ENCODE data around the gene CAMK1G. TPM values are rescaled to one million over a fixed set of nuclear protein-coding genes. Genes with fewer than 3 reads are reported as not detected.

Gene CAMK1G
- polyA plus RNA-seq, 1 experiment, result 2.1 TPM

DNA sequence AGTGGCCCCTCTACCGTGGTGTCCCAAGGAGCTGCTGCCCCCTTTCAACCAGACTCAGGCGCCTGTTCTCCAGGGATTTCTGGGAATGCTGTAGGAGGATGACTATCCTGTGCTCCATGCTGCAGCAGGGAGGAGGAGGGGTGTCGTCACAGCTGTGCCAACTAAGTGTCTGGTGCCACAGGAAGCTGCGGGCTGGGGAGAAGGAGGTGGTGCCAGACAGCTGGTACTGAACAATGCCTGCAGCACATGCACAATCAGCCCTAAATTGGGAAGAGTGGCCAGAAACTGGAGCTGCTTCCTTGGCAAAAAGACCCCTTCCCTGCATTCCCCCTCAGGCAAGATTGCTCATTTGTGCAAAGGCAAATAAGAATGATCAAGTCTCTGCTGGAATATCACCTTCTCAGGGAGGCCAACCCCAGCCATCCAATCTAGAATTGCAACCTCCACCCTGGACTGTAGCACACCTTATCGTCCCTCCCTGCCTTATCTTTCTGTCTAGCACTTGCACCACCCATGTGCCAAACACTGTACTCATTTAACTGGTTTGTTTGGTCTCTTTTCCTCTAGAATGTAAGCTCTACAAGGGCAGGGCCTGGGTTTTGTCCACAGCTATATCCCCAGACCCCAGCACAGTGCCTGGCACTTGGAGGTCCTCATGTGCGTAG is 35.4 kb downstream of the CAMK1G start:
- TF ChIP-seq CTCF (IDR thresholded peaks at IDR 0.05; ENCODE audit: low read depth, low read length), result no peak
- CTCF ChIA-PET, result interaction anchor here (0.8 to 3.7 kb wide), 5 partner anchors 8 to 52 kb away, joined by 3 to 15 read pairs (median 4); no protein-coding TSS in a partner anchor
- H3K27me3 ChIP-seq (ENCODE audit: control insufficient read depth, insufficient read depth, low read length), result no peaks in the 10 kb centered on the region
- POLR2A ChIA-PET, result no interaction called here
- no peak overlapping the region for H3K27ac ChIP-seq (ENCODE audit: low read depth, low read length)
- H3K9me3 ChIP-seq (ENCODE audit: control insufficient read depth, insufficient read depth, low read length), result no peaks in the 10 kb centered on the region; the same call in 1 of the 2 replicates
- H3K4me3 ChIP-seq (ENCODE audit: low read depth, low read length), result no peak overlapping the region
- no peak for DNase-seq (ENCODE audit: low read depth, low spot score)

DNA sequence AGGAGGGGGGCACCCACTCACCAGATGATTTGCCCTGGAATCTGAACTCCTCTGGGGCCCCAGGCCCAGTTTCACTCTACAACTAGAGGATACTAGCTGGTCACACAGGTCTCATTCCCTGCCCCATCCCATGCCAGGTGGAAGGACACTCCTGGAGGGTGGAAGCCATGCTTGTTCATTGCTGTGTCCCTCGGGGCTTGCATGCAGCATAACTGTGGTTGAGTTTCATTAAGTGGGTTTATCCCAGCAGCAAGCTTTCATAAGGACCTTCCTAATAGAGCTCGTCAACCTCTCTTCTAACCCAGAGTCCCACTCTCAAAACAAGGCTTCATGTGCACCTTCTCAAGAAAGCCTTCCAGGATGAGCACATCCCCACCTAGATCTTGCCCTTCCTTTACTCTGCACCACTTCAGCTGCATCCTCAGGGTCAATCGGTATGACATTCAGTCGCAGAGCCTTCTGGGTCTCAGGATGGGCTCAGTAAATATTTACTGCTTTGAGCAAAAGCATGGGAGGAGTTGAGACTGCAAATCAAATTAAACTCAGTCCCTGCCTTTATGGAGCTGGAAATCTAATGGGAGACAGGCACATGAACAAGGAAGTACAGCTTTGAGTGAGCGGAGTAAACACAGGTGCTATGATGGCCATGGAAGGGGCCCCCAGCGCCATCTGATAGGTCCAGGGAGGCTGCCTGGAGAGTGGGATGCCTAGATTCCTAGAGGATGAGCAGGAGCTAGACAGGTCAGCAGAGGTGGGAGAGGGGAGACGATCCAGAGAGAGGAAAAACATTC is 36.4 kb downstream of the CAMK1G start:
- ChIA-PET CTCF (interaction anchor here (2.4 to 3.7 kb wide), 2 partner anchors 7 to 45 kb away, joined by 11 to 15 read pairs; no protein-coding TSS in a partner anchor), POLR2A (no interaction called here)
- Histone ChIP-seq H3K9me3 (ENCODE audit: control insufficient read depth, insufficient read depth, low read length) (no peaks in the 10 kb centered on the region; the same call in 1 of the 2 replicates), H3K27me3 (ENCODE audit: control insufficient read depth, insufficient read depth, low read length) (no peaks in the 10 kb centered on the region), H3K4me3 (ENCODE audit: low read depth, low read length) (no peak overlapping the region), H3K27ac (ENCODE audit: low read depth, low read length) (no peak overlapping the region)
- DNase-seq (ENCODE audit: low read depth, low spot score), result no peak
- no peak for TF ChIP-seq CTCF (IDR thresholded peaks at IDR 0.05; ENCODE audit: low read depth, low read length)

GRCh38 chr1:209620487-209620884 is 37.0 kb downstream of the CAMK1G start:
- Histone ChIP-seq H3K4me3 (ENCODE audit: low read depth, low read length) (no peak overlapping the region), H3K27ac (ENCODE audit: low read depth, low read length) (no peak overlapping the region), H3K27me3 (ENCODE audit: control insufficient read depth, insufficient read depth, low read length) (no peaks in the 10 kb centered on the region), H3K9me3 (ENCODE audit: control insufficient read depth, insufficient read depth, low read length) (no peaks in the 10 kb centered on the region; the same call in 1 of the 2 replicates)
- POLR2A ChIA-PET, result no interaction called here
- CTCF ChIA-PET, result interaction anchor here (3.7 kb wide), 1 partner anchor 45 kb away, joined by 15 read pairs; no protein-coding TSS in a partner anchor
- no peak for TF ChIP-seq CTCF (IDR thresholded peaks at IDR 0.05; ENCODE audit: low read depth, low read length)
- DNase-seq (ENCODE audit: low read depth, low spot score), result no peak

DNA sequence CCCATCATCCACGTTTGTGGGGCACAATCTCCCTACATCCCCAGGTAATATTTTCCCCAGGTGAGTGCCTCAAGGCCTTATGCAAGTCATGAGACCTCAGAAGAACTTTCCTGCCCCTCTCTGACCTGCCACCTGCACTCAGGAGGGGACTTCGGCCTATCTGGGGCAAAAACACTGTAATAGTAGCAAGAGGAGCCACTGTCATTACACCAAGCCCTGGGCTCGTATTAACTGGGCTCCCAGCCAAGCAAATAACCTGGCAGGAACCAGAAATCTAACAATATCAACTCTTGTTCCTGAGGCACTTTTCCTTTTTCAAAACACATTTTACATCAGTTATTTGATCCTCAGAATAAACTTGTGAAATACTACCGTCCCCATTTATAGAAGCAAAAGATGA is 37.8 kb downstream of the CAMK1G start:
- no peak for DNase-seq (ENCODE audit: low read depth, low spot score)
- CTCF ChIA-PET, result no interaction called here
- POLR2A ChIA-PET, result no interaction called here
- Histone ChIP-seq H3K27me3 (ENCODE audit: control insufficient read depth, insufficient read depth, low read length) (no peaks in the 10 kb centered on the region), H3K4me3 (ENCODE audit: low read depth, low read length) (no peak overlapping the region), H3K27ac (ENCODE audit: low read depth, low read length) (no peak overlapping the region), H3K9me3 (ENCODE audit: control insufficient read depth, insufficient read depth, low read length) (no peaks in the 10 kb centered on the region; the same call in 1 of the 2 replicates)
- TF ChIP-seq CTCF (IDR thresholded peaks at IDR 0.05; ENCODE audit: low read depth, low read length), result no peak

Data from AG04450 (cell line).